DND-41 (cell line): ENCODE data around the gene RBM19.
"Not testable (repeated sequence)": the region's sequence is repeated elsewhere in the genome, so short reads cannot be mapped to it uniquely, and the experiment has no call there.

Experiments used
- EZH2 ChIP-seq: IDR thresholded peaks from 3 replicates; pipeline ENCODE4 v1.6.1; 2012; ENCODE audit warnings: borderline replicate concordance, low read depth, mild to moderate bottlenecking, moderate library complexity, low read length, inconsistent platforms; ENCODE audit not compliant: severe bottlenecking
- TF ChIP-seq, protein P1 (sequence below): IDR thresholded peaks from 2 replicates; pipeline ENCODE4 v1.5.1; 2012; ENCODE audit warnings: borderline replicate concordance, low read length, moderate library complexity, mild to moderate bottlenecking; ENCODE audit not compliant: poor library complexity, severe bottlenecking; ENCODE audit errors: extremely low read depth

- TF ChIP-seq, protein P1, sequence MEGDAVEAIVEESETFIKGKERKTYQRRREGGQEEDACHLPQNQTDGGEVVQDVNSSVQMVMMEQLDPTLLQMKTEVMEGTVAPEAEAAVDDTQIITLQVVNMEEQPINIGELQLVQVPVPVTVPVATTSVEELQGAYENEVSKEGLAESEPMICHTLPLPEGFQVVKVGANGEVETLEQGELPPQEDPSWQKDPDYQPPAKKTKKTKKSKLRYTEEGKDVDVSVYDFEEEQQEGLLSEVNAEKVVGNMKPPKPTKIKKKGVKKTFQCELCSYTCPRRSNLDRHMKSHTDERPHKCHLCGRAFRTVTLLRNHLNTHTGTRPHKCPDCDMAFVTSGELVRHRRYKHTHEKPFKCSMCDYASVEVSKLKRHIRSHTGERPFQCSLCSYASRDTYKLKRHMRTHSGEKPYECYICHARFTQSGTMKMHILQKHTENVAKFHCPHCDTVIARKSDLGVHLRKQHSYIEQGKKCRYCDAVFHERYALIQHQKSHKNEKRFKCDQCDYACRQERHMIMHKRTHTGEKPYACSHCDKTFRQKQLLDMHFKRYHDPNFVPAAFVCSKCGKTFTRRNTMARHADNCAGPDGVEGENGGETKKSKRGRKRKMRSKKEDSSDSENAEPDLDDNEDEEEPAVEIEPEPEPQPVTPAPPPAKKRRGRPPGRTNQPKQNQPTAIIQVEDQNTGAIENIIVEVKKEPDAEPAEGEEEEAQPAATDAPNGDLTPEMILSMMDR = not testable (repeated sequence)
- not testable (repeated sequence) for TF ChIP-seq EZH2
Observed at GRCh38 chr12:113901319-113901718, 64.8 kb downstream of the RBM19 start.
